ENCODE data around the gene NAA35.

NAA35 gene

GRCh38 chr9:85940832-85941621 is at the start of gene NAA35:
Gene NAA35, plus strand, starts transcription at chr9:85941146. Its CDS starts 1,014 bp downstream, at chr9:85942160.
- in situ Hi-C loops (cut with HindIII; ENCODE audit: low sequenced_read_pairs): no loop called here
- H3K4me3 ChIP-seq (ENCODE audit: low read depth, low read length): peak within 1 kb of the TSS; percentile 78
- DNase-seq (ENCODE audit: low read depth, low spot score): peak; percentile 98
- TF ChIP-seq CTCF (IDR thresholded peaks at IDR 0.05; ENCODE audit: low read depth, low read length): no peak

- no peak overlapping the region for H3K4me3 ChIP-seq (ENCODE audit: low read depth, low read length)
- in situ Hi-C loops (cut with HindIII; ENCODE audit: low sequenced_read_pairs): no loop called here
- TF ChIP-seq CTCF (IDR thresholded peaks at IDR 0.05; ENCODE audit: low read depth, low read length): no peak
- no peak for DNase-seq (ENCODE audit: low read depth, low spot score)
Observed at GRCh38 chr9:85892401-85892800, 48.5 kb upstream of the NAA35 start.

GRCh38 chr9:85895685-85896084 is 45.3 kb upstream of the NAA35 start:
- no peak overlapping the region for H3K4me3 ChIP-seq (ENCODE audit: low read depth, low read length)
- in situ Hi-C loops (cut with HindIII; ENCODE audit: low sequenced_read_pairs): no loop called here
- no peak for TF ChIP-seq CTCF (IDR thresholded peaks at IDR 0.05; ENCODE audit: low read depth, low read length)
- DNase-seq (ENCODE audit: low read depth, low spot score): no peak

GRCh38 chr9:85897848-85898247 is 43.1 kb upstream of the NAA35 start:
- DNase-seq (ENCODE audit: low read depth, low spot score): no peak
- in situ Hi-C loops (cut with HindIII; ENCODE audit: low sequenced_read_pairs): no loop called here
- no peak overlapping the region for H3K4me3 ChIP-seq (ENCODE audit: low read depth, low read length)
- no peak for TF ChIP-seq CTCF (IDR thresholded peaks at IDR 0.05; ENCODE audit: low read depth, low read length)

GRCh38 chr9:85898332-85898731 is 42.6 kb upstream of the NAA35 start:
- no peak for TF ChIP-seq CTCF (IDR thresholded peaks at IDR 0.05; ENCODE audit: low read depth, low read length)
- H3K4me3 ChIP-seq (ENCODE audit: low read depth, low read length): no peak overlapping the region
- DNase-seq (ENCODE audit: low read depth, low spot score): no peak
- in situ Hi-C loops (cut with HindIII; ENCODE audit: low sequenced_read_pairs): no loop called here

- TF ChIP-seq CTCF (IDR thresholded peaks at IDR 0.05; ENCODE audit: low read depth, low read length): no peak
- in situ Hi-C loops (cut with HindIII; ENCODE audit: low sequenced_read_pairs): no loop called here
- H3K4me3 ChIP-seq (ENCODE audit: low read depth, low read length): no peak overlapping the region
- DNase-seq (ENCODE audit: low read depth, low spot score): no peak
Observed at GRCh38 chr9:85899388-85899787, 41.6 kb upstream of the NAA35 start.
